Right atrium auricular region (tissue), 2 donors: ENCODE data around the gene FAM171A1. TPM values are rescaled to one million over a fixed set of nuclear protein-coding genes. Genes with fewer than 3 reads are reported as not detected.
A peak's percentile ranks its signal among the peaks of the same experiment; 100 is the strongest.
"Not testable (repeated sequence)": the region's sequence is repeated elsewhere in the genome, so short reads cannot be mapped to it uniquely, and the experiment has no call there.

Source experiments
- DNase-seq: peaks from one replicate; pipeline ENCODE4 v3.0.0-alpha.2; 2019; ENCODE audit warnings: low spot score
- H3K27ac ChIP-seq, 2 donors: fragments of 200-600 bp; sonication (generic); 1 replicate in 1 of 2; 2 replicates in 1 of 2; pipeline ENCODE4 v1.5.1; 2016 to 2019
- H3K27me3 ChIP-seq, 2 donors: fragments of 200-600 bp; sonication (generic); one replicate each; pipeline versions ENCODE4 v1.5.1 to v1.6.0; 2017 to 2019
- H3K36me3 ChIP-seq: fragments of 200-600 bp; sonication (generic); one replicate; pipeline ENCODE4 v1.5.1; 2016
- H3K4me1 ChIP-seq, 2 donors: fragments of 200-600 bp; sonication (generic); one replicate each; pipeline versions ENCODE4 v1.5.1 to v1.6.0; 2017 to 2019
- H3K4me3 ChIP-seq, 2 donors: fragments of 200-600 bp; sonication (generic); 1 replicate in 1 of 2; 2 replicates in 1 of 2; pipeline ENCODE4 v1.5.1; 2017 to 2019; ENCODE audit warnings: mild to moderate bottlenecking in 1 of 2, moderate library complexity in 1 of 2
- H3K9me3 ChIP-seq, 2 donors: fragments of 200-600 bp; sonication (generic); one replicate each; pipeline ENCODE4 v1.5.1; 2019
- total RNA-seq, 2 donors: library from RNA; depleted of rRNA; stranded (reverse); fragments of >200 nt; gene quantifications; one replicate each; pipeline ENCODE4 v1.1.0, GENCODE V29; 2016
- TF ChIP-seq, protein P1 (sequence below), 2 donors: fragments of 200-600 bp; sonication (generic); IDR thresholded peaks; one replicate each; pipeline ENCODE4 v1.5.1; 2019; ENCODE audit warnings: antibody characterized with exemption in 2 of 2

Gene FAM171A1
- total RNA-seq, 2 donors from 2014 or later: 7.8 to 13.7 TPM

DNA sequence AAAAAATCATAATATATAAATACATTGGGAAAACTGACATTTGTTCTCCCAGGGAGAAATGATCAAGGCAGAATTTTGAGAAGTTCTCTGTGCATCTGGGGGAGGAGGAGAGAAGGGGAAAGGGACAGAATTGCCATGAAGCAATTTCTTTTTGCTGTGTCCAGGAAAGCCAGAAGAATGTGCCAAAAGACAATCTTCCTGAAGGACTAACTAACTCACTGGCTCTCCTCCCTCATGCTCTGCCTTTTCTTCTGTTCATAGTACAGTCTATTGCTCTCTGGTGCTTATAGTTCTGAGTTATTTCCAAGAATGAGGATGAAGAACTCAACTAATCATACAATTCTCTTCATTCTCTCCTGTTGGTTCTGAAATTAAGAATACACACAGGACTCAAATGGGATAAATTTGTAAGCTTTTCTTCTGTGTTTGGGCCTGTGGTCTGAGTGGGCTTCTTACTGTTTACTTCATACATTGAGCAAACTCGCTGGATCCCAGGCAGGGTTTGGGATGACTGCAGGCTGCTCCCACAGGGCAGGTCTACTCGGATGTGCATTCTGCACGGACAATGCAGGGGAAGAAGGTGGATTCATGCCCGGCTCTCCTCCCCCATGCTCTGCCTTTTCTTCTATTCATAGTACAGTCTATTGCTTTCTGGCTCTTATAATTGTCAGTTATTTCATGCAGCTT lies 22.2 kb upstream of the FAM171A1 start:
- DNase-seq: no peak
- Histone ChIP-seq H3K4me3 (no peak overlapping the region), H3K36me3 (no peaks in the 10 kb centered on the region), H3K27ac (no peak overlapping the region), H3K9me3 (no peaks in the 10 kb centered on the region), H3K4me1 (no peaks in the 10 kb centered on the region), H3K27me3 (no peaks in the 10 kb centered on the region)
- TF ChIP-seq, protein P1, sequence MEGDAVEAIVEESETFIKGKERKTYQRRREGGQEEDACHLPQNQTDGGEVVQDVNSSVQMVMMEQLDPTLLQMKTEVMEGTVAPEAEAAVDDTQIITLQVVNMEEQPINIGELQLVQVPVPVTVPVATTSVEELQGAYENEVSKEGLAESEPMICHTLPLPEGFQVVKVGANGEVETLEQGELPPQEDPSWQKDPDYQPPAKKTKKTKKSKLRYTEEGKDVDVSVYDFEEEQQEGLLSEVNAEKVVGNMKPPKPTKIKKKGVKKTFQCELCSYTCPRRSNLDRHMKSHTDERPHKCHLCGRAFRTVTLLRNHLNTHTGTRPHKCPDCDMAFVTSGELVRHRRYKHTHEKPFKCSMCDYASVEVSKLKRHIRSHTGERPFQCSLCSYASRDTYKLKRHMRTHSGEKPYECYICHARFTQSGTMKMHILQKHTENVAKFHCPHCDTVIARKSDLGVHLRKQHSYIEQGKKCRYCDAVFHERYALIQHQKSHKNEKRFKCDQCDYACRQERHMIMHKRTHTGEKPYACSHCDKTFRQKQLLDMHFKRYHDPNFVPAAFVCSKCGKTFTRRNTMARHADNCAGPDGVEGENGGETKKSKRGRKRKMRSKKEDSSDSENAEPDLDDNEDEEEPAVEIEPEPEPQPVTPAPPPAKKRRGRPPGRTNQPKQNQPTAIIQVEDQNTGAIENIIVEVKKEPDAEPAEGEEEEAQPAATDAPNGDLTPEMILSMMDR (IDR thresholded peaks at IDR 0.05): no peak

DNA sequence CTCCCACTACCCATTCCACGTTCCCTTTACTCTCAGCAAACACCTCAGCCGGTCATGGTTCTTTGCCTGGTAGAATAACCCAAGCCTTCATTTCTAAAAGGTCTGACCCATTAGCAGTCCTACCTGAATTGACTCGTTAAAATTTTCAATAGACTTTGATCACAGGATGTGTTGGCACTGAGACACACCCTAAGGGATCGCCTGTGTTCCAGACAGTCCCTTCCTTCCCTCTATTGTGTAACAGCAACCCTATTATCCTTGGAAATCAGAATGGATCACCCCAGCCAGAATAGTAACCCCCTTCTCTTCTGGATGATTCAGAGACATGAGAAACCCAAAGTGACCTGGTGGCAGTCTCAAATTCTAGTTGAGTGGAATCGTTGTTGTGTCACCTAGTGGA lies 20.4 kb upstream of the FAM171A1 start:
- no peak for DNase-seq
- TF ChIP-seq, protein P1 (IDR thresholded peaks at IDR 0.05): no peak
- H3K9me3 ChIP-seq: no peaks in the 10 kb centered on the region
- no peak overlapping the region for H3K27ac ChIP-seq
- H3K4me3 ChIP-seq: no peak overlapping the region
- no peaks in the 10 kb centered on the region for H3K36me3 ChIP-seq
- H3K4me1 ChIP-seq: no peaks in the 10 kb centered on the region
- H3K27me3 ChIP-seq: no peaks in the 10 kb centered on the region

DNA sequence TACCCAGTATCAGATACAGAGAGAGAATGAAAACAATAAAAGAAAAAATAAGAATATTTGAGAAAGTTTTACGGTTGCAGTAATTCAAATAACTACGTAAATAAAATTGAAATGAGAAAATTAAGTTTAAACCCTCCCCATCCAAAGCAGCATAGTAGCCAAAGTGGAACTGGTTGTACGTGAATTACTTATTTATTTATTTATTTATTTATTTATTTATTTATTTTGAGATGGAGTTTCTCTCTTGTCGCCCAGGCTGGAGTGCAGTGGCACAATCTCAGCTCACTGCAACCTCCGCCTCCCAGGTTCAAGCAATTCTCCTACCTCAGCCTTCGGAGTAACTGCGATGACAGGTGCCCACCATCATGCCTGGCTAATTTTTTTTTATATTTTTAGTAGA lies 17.1 kb upstream of the FAM171A1 start:
- DNase-seq, H3K27ac ChIP-seq: not testable (repeated sequence)

DNA sequence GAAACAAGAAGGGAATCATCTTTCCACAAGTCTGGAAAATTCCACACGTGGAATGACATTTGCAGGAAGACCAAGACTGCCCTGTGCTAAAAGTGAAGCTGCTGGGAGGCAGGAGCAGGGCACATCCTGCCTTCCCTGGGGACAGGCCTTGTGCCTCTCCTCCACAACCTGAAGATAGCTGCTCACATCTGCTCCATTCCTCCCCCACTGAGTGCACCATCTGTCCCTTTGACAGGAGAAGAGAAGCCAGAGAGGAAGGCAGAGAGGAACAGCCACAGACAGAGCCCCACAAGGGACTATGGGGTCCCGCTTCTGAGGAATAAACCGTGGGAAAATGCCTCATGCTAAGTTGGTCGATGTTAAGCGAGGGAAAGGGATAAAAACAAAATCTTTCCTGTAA lies 15.9 kb upstream of the FAM171A1 start:
- no peak overlapping the region for H3K4me3 ChIP-seq
- DNase-seq: no peak
- no peaks in the 10 kb centered on the region for H3K4me1 ChIP-seq
- H3K27me3 ChIP-seq: no peaks in the 10 kb centered on the region
- TF ChIP-seq, protein P1 (IDR thresholded peaks at IDR 0.05): no peak
- H3K36me3 ChIP-seq: no peaks in the 10 kb centered on the region
- H3K9me3 ChIP-seq: no peaks in the 10 kb centered on the region
- no peak overlapping the region for H3K27ac ChIP-seq

More for the DNA sequence above, 17.1 kb upstream of the FAM171A1 start:
- not testable (repeated sequence) for H3K27me3 ChIP-seq, H3K9me3 ChIP-seq, H3K4me3 ChIP-seq, H3K4me1 ChIP-seq, H3K36me3 ChIP-seq

DNA sequence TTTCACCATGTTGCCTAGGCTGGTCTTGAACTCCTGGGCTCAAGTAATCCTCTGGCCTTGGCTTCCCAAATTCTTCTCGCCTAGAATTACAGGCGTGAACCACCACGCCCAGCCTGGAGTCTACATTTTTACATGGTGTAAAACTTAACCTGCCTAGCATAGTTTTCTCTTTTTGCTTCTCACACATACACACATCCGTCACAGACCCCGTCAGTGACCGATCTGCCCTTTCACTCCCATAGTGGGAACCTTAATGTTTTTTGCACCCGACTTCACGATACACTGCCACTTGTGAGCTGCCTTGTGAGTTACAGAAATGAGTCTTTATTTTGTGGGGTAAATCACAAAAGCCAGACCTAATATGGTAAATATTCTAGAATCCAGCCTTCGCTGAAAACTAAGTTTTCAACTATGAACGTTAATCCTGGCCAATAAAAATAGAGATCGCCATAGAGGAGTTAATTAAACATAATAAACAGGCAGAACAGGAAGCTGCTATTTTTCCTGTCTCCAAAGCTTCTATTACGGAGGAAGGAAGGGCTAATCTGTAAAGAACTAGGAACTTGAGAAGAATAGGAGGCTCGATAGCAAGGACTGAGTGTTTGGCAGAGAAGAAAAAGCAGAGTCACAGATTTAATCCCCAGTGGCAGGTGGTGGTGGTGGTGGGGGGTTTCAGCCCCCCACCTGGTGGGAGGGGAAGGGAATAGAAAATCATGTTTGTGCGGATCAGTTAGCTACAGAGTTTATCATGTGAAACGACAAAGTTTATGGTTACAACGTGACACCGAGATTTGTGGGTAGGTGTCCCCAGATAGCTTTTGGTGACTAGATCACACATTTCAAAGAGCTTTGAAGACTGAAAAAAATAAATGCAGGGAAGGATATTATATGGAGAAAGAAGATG lies 14.7 kb upstream of the FAM171A1 start:
- Histone ChIP-seq H3K27me3 (no peaks in the 10 kb centered on the region), H3K27ac (peak overlapping the region in 1 of 2 donors; percentile 11), H3K4me1 (no peaks in the 10 kb centered on the region), H3K9me3 (no peaks in the 10 kb centered on the region), H3K4me3 (no peak overlapping the region), H3K36me3 (no peaks in the 10 kb centered on the region)
- TF ChIP-seq, protein P1 (IDR thresholded peaks at IDR 0.05): no peak
- no peak for DNase-seq

DNA sequence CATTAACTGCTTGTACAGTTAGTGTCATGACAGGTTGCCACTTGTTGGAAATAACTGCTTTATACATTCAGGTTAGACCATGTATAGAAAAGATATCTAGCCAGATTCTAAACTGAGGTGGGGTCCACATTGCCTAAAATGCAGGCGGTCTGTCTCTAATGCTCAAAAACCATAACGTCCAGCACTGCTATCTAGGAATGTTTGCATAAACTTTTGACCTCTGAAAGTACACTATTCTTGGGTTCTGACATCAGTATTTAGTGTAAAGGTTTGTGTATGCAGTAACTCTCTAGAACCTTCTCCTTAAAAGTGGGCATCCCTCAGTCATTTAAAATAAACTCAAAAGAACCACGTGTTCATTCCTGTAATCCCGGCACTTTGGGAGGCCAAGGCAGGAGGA lies 10.3 kb upstream of the FAM171A1 start:
- Histone ChIP-seq H3K4me1 (no peaks in the 10 kb centered on the region), H3K27ac (no peak overlapping the region), H3K4me3 (no peak overlapping the region), H3K36me3 (no peaks in the 10 kb centered on the region), H3K27me3 (no peaks in the 10 kb centered on the region), H3K9me3 (no peaks in the 10 kb centered on the region)
- DNase-seq: no peak
- TF ChIP-seq, protein P1 (IDR thresholded peaks at IDR 0.05): no peak
